HG02973 (cell line): ENCODE data around the gene CAMKMT.
"Not testable (repeated sequence)": the region's sequence is repeated elsewhere in the genome, so short reads cannot be mapped to it uniquely, and the experiment has no call there.

ENCODE experiments used
- ATAC-seq: cut with Tn5 transposase; IDR thresholded peaks from one replicate; pipeline ENCODE4 v1.9.1; 2021; ENCODE audit warnings: moderate library complexity; ENCODE audit not compliant: unreplicated experiment

The CAMKMT gene

DNA sequence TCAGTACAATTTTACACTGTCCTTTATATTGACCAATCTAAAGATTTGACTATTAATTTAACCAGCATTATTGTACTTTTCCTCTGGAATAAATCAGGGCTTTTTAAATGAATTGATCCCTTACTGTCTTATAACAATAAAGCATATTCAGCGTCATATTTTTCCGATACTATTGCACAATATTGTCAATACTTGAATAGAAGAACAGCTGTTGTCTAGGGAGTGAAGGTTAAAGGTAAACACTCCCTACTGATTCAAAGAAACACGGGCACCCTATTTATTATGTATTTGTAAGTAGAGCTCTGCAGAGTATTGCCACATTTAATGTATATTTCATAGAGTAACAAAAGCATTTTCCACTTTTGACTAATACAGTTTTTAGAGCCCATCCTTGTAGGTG is 134.4 kb downstream of the CAMKMT start:
- no peak for ATAC-seq

DNA sequence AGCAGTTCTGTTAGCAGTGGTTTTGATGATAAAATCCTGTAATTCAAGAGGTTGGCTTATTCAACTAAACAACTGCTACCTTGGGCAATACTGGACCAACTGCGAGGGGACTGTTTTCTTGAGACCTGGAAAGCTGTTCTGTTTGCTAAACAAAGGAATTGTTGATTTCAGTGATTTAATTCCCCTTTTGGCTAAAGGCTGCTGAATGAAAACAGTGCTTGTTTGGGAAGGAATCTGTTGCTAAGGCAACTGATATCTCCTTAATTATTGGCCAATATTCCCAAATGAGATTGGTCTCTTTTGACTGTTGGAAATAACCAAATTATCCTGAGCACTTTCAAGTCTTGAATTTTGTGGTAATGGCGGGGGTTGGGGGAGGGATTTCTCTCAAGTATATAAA is 136.8 kb downstream of the CAMKMT start:
- no peak for ATAC-seq

DNA sequence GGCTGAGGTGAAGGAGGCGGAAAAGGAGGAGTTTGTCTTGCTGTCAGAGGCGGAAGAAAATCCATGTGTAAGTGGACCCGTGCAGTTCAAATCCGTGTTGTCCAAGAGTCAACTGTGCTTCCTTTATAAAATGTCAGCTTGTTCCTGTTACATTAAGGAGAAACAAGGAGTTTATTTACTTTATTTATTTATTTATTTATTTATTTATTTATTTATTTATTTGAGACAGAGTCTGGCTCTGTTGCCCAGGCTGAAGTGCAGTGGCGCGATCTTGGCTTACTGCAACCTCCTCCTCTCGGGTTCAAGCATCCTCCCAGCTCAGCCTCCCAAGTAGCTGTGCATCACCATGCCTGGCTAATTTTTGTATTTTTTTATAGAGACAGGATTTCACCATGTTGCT is 143.9 kb downstream of the CAMKMT start:
- ATAC-seq = not testable (repeated sequence)

DNA sequence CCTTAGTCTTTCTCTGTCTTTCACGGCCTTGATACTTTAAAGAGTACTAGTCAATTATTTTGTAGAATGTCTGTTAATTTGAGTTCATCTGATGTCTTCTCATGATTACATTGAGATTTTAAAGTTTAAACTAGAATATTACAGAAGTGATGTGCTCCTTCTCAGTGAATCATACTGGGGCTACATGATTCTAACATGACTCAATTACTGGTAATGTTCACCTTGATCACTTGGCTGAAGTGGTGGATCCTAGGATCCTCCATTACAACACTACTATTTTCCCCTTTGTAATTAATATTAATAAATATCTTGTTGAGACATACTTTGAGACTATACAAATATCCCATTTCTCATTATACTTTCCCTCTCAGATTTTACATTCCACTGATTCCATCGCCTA is 148.5 kb downstream of the CAMKMT start:
- no peak for ATAC-seq

DNA sequence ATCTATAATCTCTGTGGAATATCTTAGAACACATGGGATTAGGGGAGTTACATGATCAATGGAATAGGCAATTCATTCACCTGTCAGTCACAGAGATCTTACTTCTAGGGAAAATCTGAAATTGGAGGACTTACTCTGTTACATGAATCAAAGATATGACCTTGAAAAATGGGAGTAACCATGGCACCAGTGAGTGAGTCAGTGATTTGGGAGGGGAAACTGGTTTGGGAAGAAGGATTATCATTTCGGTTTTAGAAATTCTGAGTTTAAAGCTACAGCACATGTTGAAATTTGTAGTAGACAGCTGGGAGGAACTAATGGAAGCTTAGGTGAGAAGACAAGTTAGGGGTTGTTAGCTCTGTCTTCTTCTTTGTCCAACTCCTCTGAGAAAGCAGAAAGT is 153.7 kb downstream of the CAMKMT start:
- ATAC-seq = no peak

DNA sequence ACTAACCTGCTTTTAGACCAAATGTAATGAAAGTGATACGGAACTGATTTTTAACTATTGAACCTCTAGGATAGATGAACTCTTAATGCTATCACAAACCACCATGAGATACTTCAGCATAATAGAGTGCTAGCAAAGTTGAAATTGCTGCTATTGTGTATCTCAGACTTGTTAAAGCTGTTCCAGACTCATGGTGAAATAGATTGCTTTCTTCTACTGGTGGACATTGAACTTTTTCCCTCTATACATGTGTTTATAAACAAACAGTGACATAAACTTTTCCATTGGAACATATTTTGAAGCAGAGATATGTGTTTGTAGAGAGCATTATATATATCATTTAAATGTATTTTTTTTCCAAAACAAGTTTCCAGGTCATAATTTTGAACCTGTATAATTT is 157.3 kb downstream of the CAMKMT start:
- ATAC-seq = no peak

DNA sequence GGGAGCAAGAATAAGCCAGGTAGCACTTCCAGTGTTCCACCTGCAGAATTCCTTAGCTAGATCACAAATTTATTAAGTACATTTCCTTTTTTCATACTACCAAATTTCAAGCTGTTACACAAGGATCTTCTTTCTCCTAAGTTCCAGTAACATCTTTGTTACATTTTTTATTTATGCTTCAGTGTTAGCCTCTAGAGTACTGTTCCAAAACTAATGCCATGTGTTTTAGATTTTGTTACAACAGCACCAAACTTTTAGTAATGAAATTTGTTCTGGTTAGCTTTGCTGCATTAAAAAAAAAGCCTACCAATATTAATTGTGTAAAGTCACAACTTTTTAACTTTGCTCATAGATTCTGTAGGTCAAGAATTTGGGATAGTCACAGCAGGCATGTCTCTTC is 161.1 kb downstream of the CAMKMT start:
- ATAC-seq = no peak

DNA sequence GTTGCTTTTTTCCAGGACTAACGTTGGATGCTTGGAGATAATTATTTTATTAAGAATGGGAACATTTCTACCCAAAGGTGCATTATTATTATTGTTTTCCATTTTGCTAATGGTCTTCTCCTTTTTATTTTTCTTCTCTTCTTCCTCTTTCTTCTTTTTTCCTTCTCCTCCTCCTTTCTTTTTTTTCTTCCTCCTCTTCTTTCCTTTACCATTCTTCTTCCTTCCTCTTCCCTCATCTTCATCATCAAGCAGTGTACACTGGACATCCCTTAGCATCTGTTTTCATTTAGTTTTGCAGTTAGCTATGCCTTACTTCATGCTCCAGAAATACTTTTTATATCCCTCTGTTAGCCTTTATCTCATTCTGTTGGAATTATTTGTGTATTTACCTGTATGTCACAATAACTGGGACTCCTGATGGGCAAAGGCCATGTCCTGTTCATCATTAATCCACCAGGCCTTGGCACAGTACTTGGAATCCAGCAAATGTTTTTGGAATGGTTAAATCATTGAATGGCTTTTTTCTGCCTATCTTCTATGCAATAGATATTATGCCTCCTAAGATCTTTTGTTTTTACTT is 162.7 kb downstream of the CAMKMT start:
- ATAC-seq = no peak

DNA sequence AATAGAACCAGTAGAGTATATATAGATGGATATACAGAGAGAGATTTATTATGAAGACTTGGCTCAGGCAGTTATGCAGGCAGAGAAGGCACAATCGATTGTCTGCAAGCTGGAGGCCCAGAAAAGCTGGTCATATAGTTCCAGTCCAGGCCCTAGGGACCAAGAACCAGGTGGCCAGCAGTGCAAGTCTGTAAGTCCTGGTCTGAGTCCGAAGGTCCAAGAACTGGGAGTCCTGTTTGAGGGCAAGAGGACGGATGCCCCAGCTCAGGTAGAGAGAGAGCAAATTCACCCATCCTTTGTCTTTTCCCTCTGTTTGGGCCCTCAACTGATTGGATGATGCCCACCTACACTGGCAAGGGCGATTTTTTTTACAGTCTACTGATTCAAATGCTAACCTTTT is 164.6 kb downstream of the CAMKMT start:
- no peak for ATAC-seq

DNA sequence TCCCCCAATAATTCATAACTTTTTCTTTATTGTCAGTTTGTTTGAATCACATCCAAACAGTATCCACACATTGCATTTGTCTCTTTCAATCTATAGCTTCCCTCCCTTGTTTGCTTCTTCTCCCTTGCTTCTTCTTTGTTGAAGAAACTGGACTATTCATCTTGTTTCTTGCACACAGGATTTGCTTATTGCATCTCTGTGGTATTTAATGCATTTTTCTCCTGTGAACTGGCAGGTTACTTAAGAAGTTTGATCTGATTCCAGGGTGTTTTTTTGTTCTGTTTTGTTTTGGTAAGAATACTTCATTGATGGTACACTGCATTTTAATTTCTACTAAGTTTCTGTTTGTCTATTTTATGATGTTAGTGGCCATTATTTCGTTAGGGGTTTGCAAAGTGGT is 166.8 kb downstream of the CAMKMT start:
- ATAC-seq = no peak

DNA sequence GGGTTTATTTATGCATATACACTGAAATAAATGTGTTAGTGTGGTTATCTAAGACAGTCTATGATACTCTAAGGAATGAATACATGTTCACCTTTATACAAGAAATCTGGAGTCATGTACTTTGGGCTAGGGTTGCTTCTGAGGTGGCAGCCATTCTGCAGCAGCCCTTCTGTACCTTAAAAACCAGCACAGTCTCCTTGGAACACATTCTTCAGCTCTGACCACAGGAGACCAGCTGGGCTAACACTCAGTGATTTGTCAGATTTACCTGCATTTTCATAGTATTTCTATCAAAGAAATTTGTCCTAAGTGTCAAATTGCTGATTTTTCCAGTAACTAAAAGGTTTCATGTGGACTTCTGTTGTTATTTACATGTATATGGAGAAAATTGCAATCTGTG is 167.7 kb downstream of the CAMKMT start:
- no peak for ATAC-seq

DNA sequence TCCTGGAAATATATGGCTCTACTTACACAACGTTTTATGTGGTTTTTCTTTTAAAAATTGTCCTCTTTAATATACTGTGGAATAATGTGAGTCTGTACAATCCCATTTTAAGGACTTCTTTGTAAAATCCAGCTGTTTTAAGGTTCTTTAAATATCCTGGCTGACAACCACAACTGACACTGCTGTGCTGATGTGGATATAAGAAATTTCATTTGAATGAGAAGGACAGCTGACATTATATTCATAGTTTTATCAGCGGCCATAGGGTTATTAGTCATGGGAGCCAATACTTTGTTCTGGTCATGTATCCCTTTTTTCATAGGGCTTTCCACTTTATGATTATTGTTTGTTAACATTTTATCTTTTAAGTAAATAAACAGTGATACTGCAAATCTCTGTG is 169.5 kb downstream of the CAMKMT start:
- no peak for ATAC-seq

DNA sequence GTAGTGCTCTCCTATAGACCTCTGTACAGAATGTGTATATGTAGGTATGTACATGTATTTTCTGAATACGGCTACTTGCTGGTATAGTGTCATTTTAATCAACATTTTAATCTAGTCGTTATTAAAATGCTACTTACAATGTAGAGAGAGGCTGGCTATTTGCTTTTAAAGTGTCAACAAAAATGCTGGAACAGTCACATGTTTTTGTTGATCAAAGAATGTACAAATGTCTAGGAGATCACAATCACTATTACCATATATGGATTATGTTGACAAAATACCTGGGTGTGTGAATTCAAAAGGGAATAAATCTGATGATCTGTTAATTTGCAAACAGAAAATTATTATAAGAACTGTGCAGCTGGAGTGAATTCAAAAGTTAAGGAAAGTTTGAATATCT is 170.3 kb downstream of the CAMKMT start:
- no peak for ATAC-seq

DNA sequence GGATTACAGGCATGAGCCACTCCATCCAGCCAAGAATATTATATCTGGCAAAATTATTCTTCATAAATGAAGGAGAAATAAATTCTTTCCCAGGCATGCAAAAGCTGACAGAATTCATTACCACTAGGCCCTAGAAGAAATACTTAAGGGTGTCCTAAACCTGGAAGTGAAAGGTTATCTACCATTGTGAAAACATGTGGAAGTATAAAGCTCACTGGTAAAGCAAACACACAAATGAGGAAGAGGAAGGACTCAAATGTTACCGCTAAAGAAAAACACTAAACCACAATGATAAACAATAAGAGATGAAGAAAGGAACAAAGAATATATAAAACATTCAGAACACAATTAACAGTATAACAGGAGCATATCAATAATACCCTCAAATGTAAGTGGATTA is 171.8 kb downstream of the CAMKMT start:
- no peak for ATAC-seq

DNA sequence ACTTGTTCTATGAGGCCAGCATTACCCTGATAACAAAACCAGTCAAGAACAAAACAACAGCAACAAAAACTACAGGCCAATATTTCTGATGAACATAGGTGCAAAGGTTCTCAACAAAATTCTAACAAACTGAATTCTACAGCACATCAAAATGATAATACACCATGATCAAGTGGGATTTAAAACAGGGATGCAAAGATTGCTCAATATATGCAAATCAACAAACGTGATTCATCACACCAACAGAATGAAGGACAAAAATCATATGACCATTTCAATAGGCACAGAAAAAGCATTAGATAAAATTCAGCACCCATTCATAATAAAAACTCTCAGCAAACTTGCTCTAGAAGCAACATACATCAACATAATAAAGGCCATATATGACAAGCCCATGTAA is 173.6 kb downstream of the CAMKMT start:
- ATAC-seq = no peak

DNA sequence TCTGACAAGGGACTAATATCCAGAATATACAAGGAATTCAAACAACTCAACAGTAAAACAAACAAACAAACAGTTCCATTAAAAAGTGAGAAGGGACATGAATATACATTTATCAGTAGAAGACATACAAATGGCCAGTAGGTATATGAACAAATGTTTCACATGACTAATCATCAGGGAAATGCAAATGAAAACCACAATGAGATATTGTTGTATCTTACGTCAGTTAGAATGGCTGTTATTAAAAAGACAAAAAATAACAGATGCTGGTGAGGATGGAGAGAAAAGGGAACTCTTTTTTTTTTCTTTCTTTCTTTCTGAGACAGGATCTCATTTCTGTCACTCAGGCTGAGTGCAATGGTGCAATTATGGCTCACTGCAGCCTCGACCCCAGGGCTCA is 175.5 kb downstream of the CAMKMT start:
- ATAC-seq = no peak

DNA sequence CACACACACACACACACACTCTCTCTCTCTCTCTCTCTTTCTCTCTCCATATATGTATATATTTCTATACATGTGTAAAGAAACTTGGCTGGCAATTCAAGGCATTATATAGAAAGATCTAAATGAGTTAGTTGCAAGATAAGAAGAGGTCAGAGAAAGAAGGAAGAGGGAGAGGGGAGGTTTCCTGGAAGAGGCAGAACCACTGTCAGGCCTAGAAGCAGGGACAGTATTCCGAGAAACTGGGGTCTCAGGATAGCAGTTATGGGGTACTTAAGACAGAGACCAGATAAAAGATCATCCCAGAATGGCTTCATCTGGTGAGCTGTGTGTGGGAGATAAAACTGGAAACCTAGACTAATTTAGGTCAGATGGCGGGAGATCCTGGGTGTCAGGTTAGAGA is 180.8 kb downstream of the CAMKMT start:
- no peak for ATAC-seq

DNA sequence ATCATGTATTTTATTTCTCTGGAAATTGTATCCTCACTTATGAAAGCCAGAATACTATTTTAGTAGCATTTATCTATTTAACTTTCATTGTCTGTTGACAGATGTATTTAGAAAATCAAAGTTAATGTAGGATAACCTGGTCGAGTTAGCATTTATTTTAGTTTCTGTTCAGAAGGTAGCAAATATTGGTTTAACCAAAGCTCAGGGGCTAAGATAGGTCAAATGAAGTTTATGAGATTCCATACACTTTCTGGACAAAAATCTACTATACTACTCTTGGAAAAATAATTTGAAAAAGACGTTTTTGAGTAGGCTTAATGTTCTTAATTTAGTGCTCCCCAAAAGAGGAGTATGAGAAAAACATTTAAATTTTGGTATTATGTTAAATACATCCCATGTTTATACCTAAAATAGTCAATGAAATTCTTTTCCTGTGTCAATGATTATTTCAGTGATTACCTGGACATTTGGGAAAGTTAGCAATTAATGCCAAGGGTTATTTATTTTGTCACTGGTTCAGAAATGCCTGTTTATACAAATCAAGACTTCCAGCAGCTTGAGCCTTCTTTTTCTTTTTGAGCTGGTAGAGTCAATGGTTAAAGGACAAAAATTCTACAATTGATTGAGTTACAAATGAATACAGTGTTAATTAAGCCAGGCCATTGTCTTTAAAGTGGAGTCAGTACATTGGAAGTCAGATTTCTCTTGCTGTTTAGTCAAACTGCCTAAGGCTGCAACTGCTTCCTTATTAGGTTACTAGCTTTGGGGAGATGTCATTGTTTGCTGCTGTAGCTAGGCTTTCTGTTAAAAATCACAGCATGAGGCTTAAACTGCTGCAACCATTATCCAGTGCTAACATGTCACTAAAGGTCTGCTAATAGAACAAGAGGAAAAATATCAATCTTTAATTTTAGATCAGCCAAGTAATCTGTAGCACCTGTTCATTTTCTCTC is 182.3 kb downstream of the CAMKMT start:
- ATAC-seq = no peak

DNA sequence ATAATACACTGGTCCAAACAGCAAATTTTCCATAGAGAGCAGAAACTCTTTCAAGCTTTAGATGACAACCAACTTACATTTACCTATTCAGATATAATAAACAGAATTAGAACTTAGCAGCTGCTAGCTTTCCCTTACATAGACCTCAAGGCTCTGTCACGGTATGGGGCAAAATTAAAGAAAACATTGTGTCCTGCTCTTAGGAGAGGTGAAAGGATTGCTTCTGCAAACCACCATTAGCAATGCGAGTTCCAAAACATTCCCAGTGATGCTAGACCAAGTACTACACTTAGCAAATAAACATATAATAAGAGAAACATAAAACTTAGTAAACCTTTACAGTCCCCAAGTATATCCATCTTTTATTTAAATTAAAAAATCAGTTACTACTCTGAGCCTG is 183.3 kb downstream of the CAMKMT start:
- no peak for ATAC-seq

DNA sequence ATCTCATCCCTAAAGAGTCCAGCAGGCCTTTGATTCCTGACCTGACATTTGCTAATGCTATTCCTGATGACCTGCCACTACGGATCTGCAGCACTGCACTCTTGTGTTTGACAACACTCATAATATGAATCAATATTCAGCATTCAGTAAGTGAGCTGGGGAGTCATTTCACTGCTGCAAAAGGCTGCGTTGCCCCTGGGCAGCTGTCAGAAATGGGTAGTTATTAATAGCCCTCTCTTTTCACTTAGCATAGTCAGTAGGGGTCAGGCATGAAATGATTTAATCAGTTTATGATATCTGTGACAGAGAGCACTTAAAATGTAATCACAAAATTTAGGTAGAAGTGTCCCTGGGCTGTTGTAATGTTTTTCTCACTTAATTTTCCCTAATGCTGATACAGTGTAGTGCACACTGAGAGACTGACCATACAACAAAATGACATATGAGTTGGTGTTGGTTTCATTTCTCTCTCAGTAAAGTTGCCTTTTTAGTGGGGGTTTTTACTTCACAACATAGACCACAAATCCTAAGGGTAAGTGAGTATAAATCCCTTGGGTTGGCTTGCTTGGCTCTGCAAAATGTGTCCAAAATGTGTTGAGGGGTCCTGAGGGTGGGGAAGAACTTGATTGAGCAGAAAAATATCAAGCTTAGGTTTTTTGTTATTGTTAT is 184.8 kb downstream of the CAMKMT start:
- ATAC-seq = no peak

DNA sequence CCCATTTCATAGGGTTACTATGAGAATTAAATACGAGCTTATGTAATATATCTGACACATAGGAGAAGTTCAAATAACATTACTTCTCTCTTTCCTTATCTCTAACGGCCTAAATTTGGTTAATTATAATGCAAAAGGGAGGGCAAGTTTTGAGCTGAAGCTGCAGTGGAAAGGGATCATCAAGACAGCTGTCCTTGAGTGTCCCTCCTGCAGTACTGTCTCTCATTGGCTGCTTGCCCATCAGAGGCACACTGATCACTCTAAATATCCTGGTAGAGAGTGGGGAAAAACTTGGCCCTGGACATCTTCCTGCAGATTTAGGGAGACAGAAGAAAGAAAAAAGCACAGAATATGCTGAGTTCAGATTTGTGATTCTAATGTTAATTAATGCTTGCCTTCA is 186.0 kb downstream of the CAMKMT start:
- ATAC-seq = no peak
